ENCODE results near the gene UBR7.

Gene UBR7

DNA sequence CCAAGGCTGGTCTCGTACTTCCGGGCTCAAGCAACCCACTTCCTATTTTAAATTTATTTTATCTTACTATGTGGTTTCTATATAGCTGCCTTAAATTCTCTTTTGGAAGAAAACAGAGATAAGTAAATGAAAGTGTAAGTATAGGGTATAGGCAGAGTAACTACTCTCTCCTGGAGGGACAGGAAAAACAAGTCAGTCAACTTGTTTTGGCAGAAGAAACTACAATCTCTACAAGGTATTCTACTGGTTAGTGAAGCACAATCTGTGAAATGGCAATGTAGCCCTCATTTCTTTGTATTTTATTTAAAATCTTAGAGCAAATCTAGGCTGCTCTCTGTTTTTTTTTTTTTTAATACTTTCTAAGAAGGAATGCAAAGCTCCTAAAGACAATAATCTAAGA, 55.4 kb downstream of the UBR7 start:
- no peak for DNase-seq

DNA sequence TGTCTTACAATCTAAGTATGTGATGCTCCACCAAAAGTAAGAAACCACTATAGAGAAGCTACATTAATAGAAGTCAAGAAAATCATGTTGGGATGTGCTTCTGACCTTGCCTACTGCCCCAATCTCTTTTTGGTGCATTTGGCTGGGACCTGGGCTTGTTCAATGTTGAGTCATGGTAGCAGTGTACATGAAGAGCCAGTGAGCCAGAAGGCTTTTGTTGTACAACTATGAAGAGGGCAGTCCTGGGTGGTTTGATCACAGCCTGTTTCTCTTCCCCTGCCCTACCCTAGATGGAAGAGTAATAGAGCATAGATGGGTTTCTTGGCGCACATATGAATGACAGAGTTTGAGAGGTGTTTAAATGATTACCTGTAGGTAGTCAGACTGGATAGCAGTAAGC, 56.4 kb downstream of the UBR7 start:
- DNase-seq, result no peak

DNA sequence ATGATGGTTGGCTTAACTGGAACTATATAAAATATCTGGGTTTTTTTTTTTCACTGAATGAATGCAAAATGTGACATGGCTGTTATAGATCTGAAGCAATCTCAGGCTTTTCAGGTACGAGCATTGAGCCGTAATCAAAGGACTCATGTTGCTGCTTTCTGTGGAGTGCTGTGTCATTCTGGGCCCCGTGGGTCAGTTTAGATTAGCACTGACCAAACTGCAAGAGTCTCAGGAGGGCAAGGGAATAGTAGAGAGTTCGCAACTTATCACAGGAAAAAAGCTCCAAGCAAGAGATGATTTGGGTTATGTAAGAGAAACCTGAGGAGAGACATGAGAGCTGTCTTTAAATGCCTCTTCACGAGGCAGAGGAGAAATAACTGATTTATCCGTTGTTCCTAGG, 59.1 kb downstream of the UBR7 start:
- DNase-seq, result no peak

DNA sequence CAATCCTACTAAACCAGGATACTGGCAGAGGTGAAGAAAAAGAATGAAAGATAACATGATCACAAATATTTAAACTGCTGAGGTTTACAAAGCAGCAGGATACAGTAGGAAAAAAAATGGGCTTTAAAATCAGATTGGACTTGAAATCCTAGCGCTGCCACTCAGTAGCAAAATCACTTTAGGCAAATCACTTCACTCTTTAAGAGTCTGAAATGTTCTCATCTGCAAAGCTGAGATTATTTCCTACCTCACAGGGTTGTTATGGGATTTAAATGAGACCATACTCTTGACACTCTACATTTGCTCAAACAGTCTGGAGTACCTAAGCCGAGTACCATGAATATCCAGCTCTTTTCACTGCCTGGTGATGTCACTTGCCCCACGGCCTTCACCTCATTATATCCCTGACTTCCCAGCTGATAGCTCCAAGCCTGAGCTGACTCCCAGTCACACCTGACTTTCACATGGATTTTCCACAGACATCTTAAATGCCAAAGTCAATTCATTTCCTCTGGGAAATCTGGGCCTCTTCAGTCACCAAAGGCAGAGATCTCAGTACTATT, 60.2 kb downstream of the UBR7 start:
- no peak for DNase-seq

DNA sequence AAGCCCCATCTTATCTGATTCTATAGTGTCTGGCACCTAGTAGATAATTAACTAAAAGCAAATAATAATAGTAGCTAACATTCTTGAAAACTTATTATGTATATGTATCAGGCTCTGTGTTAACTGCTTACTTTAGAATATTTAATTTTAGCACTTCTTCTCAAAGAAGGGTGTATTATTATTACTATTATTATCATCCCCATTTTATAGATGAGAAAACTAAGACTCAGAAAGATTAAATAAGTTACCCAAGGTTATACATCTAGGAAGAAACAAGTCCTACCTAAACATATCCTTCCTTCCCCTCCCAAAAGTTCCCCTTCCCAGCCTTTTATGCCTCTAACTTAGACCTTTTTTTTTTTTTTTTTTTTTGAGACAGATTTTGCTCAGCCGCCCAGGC, 61.4 kb downstream of the UBR7 start:
- DNase-seq, result no peak

DNA sequence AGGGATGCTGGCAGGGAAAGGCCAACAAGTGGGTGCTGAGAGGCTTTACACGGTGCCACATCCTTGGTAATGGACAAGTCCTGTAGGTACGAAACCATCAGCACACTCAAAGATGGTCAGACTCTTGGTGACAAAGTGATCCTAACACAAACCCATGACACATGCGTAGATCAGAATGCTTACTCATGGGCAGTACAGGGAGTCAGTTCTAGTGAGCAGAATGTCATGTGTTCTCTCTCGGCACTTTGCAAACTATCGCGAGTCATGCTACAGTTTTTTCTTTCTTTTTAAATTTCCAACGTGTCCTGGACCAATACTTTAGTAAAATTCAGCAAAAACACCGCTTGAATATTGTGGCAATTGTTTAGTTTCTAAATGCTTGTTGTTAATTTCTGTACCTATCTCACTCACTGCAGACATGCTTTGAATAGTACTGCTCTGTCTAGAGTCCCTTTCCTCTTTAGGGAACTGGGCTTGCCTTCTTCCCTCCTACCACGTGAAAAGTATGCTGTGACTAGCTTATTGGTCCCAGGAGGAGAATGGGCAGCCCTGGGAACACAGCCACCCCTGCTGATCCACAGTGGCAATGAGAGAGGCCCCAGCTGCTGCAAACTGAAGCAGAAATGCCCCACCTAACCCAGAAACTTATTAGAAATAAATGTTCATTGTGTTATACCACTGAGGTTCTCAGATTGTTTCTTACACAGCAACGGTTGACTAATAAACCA, 62.4 kb downstream of the UBR7 start:
- DNase-seq, result no peak

DNA sequence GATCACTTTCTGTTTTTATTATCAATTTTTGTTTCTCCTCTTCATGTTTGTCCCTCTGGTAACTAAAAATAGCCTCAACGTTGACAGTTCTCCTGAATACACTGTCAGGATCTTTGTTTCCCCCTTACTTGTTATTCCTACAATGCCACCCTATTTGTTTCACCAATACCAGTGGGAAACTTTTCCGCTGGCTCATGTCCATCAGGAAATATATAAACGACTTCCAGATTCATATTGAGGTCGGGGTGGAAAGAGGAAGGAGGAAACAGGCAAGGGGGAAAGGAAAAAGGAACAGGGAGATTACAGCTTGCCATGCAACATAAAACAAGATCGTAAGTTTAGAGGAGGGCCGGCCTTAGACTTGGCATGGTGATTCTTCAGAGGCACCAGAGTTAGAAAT, 64.1 kb downstream of the UBR7 start:
- DNase-seq, result no peak

DNA sequence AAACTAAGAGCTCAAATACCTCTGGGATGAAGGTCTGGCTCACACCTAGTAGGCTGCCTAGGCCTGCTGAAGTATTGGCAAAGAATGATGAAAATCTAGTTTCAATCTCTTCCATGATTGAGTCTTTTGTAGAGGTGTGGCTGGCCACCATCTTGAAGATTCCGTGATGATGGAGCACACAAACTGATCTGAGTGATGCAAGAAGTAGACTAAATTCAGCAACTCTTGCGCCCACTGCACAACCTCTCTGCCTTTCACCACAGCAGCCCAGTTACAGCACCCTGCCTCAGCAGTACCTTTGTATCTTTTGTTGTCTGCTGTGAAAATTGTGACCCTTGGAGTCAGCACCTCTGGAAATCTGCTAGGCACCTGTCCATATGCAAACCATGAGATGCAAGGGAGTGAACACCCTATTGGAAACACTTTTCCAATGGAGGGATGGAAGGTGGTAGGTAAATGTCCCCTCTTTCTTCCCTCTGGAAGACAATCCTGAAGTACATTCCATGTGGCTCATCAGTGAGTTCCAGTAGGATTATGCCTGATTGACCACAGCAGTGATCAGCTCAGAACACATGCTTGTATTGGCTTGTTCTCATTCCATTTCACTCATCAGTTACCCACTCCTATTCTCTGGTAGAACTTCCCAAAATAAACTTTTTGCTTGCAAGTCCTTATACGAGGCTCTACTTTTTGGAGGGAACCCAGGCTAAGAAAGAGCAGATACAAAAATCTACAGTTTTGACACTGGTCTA, 67.2 kb downstream of the UBR7 start:
- no peak for DNase-seq

DNA sequence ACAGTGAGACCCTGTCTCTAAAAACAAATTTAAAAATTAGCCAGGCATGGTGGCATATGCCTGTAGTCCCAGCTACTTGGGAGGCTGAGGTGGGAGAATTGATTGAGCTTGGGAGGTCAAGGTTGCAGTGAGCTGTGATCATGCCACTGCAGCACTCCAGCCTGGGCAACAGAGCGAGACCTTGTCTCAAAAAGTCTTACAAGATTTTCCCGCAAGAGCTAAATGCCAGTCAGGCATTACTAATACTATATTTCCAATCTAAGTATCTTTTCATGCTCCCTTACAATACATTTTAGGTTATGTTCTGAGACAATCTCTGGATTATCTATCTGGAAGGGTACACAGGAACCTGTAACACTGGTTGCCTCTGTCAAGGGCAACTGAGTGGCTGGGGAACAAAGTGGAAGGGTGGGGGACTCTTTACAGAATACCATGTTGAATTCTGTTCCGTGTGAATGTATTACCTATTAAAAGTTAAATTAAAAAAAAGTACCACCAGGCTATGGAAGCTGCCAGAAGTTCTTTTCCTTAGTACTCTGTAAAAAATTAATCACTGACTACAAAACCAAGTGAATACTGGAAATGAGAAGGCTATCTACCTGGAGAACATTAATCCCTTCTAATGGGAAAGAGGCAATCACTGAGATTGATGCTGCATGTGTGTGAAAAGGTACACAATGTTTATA, 69.1 kb downstream of the UBR7 start:
- no peak for DNase-seq

All from NCI-H1417 treated with DMSO at 0.1 percent for 48 hours (cell line).